ENCODE results near the gene STIM2.

STIM2 gene

GRCh38 chr4:26836539-26836938 is 24.1 kb upstream of the STIM2 start:
- no peak for DNase-seq
- no peak overlapping the region for H3K9ac ChIP-seq (ENCODE audit: low read length)
- no peak overlapping the region for H3K27ac ChIP-seq (ENCODE audit: low read length)
- no peaks in the 10 kb centered on the region for H4K20me1 ChIP-seq (ENCODE audit: insufficient read depth, low read length)
- no peak overlapping the region for H3K4me3 ChIP-seq (ENCODE audit: low read length)
- H3K4me1 ChIP-seq (ENCODE audit: low read length), result no peaks in the 10 kb centered on the region
- H3K9me3 ChIP-seq (replicated peaks; ENCODE audit: insufficient read depth, low read length), result no peaks in the 10 kb centered on the region
- no peaks in the 10 kb centered on the region for H3K9me2 ChIP-seq (replicated peaks; ENCODE audit: insufficient read depth, low read length)
- H3K27me3 ChIP-seq (replicated peaks; ENCODE audit: insufficient read depth, low read length), result no peaks in the 10 kb centered on the region
- no peaks in the 10 kb centered on the region for H3K36me3 ChIP-seq (replicated peaks; ENCODE audit: insufficient read depth, low read length)
- no peaks in the 10 kb centered on the region for H3F3A ChIP-seq (ENCODE audit: insufficient read depth, low read length)
- no peaks in the 10 kb centered on the region for H3K79me2 ChIP-seq (ENCODE audit: low read length)
- no peak overlapping the region for H3K4me2 ChIP-seq (ENCODE audit: low read depth, low read length)
- no peak for TF ChIP-seq EZH2 (optimal IDR thresholded peaks at IDR 0.05; ENCODE audit: low read depth, low read length)
- no peak for TF ChIP-seq EZH2phosphoT487 (IDR thresholded peaks at IDR 0.05; ENCODE audit: low read length)
- no peak for TF ChIP-seq CTCF (IDR thresholded peaks at IDR 0.05; ENCODE audit: low read length)
- no peak overlapping the region for H2AFZ ChIP-seq (ENCODE audit: low read length)

- Histone ChIP-seq H2AFZ (ENCODE audit: low read length) (no peak overlapping the region), H3K9me3 (replicated peaks; ENCODE audit: insufficient read depth, low read length) (no peaks in the 10 kb centered on the region), H3K9ac (ENCODE audit: low read length) (no peak overlapping the region), H3K4me2 (ENCODE audit: low read depth, low read length) (no peak overlapping the region), H3K27me3 (replicated peaks; ENCODE audit: insufficient read depth, low read length) (no peaks in the 10 kb centered on the region), H3K27ac (ENCODE audit: low read length) (no peak overlapping the region), H3K4me1 (ENCODE audit: low read length) (no peaks in the 10 kb centered on the region), H3K79me2 (ENCODE audit: low read length) (no peaks in the 10 kb centered on the region), H3K4me3 (ENCODE audit: low read length) (no peak overlapping the region), H3K36me3 (replicated peaks; ENCODE audit: insufficient read depth, low read length) (no peaks in the 10 kb centered on the region), H4K20me1 (ENCODE audit: insufficient read depth, low read length) (no peaks in the 10 kb centered on the region), H3F3A (ENCODE audit: insufficient read depth, low read length) (no peaks in the 10 kb centered on the region), H3K9me2 (replicated peaks; ENCODE audit: insufficient read depth, low read length) (no peaks in the 10 kb centered on the region)
- DNase-seq, result no peak
- TF ChIP-seq CTCF (IDR thresholded peaks at IDR 0.05; ENCODE audit: low read length), result no peak
- TF ChIP-seq EZH2phosphoT487 (IDR thresholded peaks at IDR 0.05; ENCODE audit: low read length), result no peak
- TF ChIP-seq EZH2 (optimal IDR thresholded peaks at IDR 0.05; ENCODE audit: low read depth, low read length), result no peak
These were observed 22.4 kb upstream of the STIM2 start for GRCh38 chr4:26837993-26838842.

GRCh38 chr4:26839016-26839415 is 21.6 kb upstream of the STIM2 start:
- Histone ChIP-seq H3K27me3 (replicated peaks; ENCODE audit: insufficient read depth, low read length) (no peaks in the 10 kb centered on the region), H3F3A (ENCODE audit: insufficient read depth, low read length) (no peaks in the 10 kb centered on the region)
- DNase-seq, result no peak

More at GRCh38 chr4:26839016-26839415, 21.6 kb upstream of the STIM2 start:
- no peak overlapping the region for H3K4me3 ChIP-seq (ENCODE audit: low read length)
- H3K27ac ChIP-seq (ENCODE audit: low read length), result no peak overlapping the region
- no peaks in the 10 kb centered on the region for H3K9me2 ChIP-seq (replicated peaks; ENCODE audit: insufficient read depth, low read length)
- no peak overlapping the region for H2AFZ ChIP-seq (ENCODE audit: low read length)
- no peak for TF ChIP-seq CTCF (IDR thresholded peaks at IDR 0.05; ENCODE audit: low read length)
- no peak for TF ChIP-seq EZH2phosphoT487 (IDR thresholded peaks at IDR 0.05; ENCODE audit: low read length)
- TF ChIP-seq EZH2 (optimal IDR thresholded peaks at IDR 0.05; ENCODE audit: low read depth, low read length), result no peak
- H3K36me3 ChIP-seq (replicated peaks; ENCODE audit: insufficient read depth, low read length), result no peaks in the 10 kb centered on the region
- no peak overlapping the region for H3K9ac ChIP-seq (ENCODE audit: low read length)
- no peaks in the 10 kb centered on the region for H3K79me2 ChIP-seq (ENCODE audit: low read length)
- H3K9me3 ChIP-seq (replicated peaks; ENCODE audit: insufficient read depth, low read length), result no peaks in the 10 kb centered on the region
- H4K20me1 ChIP-seq (ENCODE audit: insufficient read depth, low read length), result no peaks in the 10 kb centered on the region
- H3K4me1 ChIP-seq (ENCODE audit: low read length), result no peaks in the 10 kb centered on the region
- H3K4me2 ChIP-seq (ENCODE audit: low read depth, low read length), result no peak overlapping the region

Data from MM.1S (cell line).